Measurements from ENCODE around the gene FAR2. TPM values are rescaled to one million over a fixed set of nuclear protein-coding genes. Genes with fewer than 3 reads are reported as not detected.

Gene FAR2
- total and polyA plus RNA-seq, 4 donors: 0.81 to 7.6 (median 3.1) TPM

DNA sequence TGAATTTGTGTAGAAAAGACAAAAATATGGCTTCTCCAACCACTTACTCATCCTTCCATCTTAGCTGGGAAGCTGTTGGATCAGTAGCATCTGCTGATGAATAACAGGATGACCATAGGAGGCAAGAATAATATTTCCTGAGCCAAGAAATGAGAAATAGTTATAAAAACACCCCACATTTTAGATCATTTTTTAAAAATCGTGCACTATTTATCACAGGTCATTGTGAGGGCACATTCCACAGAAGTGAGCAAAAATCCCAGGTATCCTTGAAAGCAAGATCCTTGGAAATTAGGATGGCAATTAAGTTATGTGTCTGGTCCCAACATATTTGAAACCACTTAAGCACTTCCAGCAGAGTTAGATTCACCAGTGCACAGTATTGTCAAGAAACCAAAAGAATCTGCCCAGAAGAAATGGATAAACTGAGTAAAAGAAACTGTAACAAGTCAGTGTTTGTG is 8.4 kb downstream of the FAR2 start:
- no peaks in the 10 kb centered on the region for H3K36me3 ChIP-seq (ENCODE audit: control insufficient read depth in 4 of 4, insufficient read depth in 3 of 4, low read depth in 1 of 4, low read length in 3 of 4)
- no peak overlapping the region for H3K27ac ChIP-seq (ENCODE audit: low read depth in 1 of 2, low read length in 2 of 2)
- H3K9ac ChIP-seq (ENCODE audit: low read depth in 1 of 2, low read length in 2 of 2): no peak overlapping the region
- no peaks in the 10 kb centered on the region for H3K9me3 ChIP-seq (ENCODE audit: control insufficient read depth in 4 of 4, low read length in 3 of 4)
- TF ChIP-seq HNF4A (conservative IDR thresholded peaks at IDR 0.05) (no peak), SP1 (IDR thresholded peaks at IDR 0.05) (no peak), EGR1 (IDR thresholded peaks at IDR 0.05; ENCODE audit: low read depth in 2 of 2) (no peak), FOXA2 (IDR thresholded peaks at IDR 0.05) (no peak), TAF1 (conservative IDR thresholded peaks at IDR 0.05) (no peak), RAD21 (IDR thresholded peaks at IDR 0.05) (no peak), NR2F2 (IDR thresholded peaks at IDR 0.05) (no peak)
- 68% methylated on average over 1 of the region's 1 CpG for WGBS
- H3K27me3 ChIP-seq (ENCODE audit: control insufficient read depth in 4 of 4, insufficient read depth in 4 of 4, low read length in 3 of 4): no peaks in the 10 kb centered on the region
- H3K4me1 ChIP-seq (ENCODE audit: control insufficient read depth in 4 of 4, insufficient read depth in 4 of 4, low read length in 3 of 4): no peaks in the 10 kb centered on the region
- no peak for DNase-seq (ENCODE audit: low spot score)
- no peak overlapping the region for H3K4me3 ChIP-seq (ENCODE audit: low read depth in 1 of 3, low read length in 3 of 3)

DNA sequence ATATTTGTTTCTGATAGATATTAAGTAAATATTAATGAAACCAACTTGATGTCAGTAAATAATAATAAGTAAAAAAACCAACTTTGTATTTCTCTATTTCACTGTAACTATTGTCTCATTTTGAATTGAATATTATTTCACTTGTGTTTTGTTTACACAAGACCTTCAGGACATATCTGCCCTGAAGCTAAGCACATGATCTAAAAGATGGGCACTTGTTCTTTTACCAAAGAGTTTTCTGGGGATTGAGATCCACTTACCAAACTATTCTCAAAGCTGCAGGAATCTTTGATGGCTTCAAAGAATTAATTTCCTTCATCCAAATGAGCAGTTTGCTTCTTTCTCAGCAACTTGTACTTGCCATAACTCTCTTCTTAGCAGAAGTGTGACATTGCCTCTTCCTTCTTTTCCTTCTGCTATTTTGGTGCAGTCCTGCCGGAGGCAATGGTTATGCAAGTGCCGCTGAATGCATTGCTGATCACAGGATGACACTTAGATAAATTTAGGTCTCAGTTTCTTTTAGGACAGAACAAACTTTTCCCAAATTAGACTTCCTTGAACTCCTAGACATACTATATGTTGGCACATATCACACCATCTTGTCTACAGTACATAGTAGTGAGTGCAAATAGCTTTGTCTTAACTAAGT is 9.2 kb downstream of the FAR2 start:
- no peak overlapping the region for H3K4me3 ChIP-seq (ENCODE audit: low read depth in 1 of 3, low read length in 3 of 3)
- DNase-seq (ENCODE audit: low spot score): no peak
- no peak overlapping the region for H3K9ac ChIP-seq (ENCODE audit: low read depth in 1 of 2, low read length in 2 of 2)

More for the DNA sequence above, 9.2 kb downstream of the FAR2 start:
- Histone ChIP-seq H3K4me1 (ENCODE audit: control insufficient read depth in 4 of 4, insufficient read depth in 4 of 4, low read length in 3 of 4) (no peaks in the 10 kb centered on the region), H3K27me3 (ENCODE audit: control insufficient read depth in 4 of 4, insufficient read depth in 4 of 4, low read length in 3 of 4) (no peaks in the 10 kb centered on the region), H3K36me3 (ENCODE audit: control insufficient read depth in 4 of 4, insufficient read depth in 3 of 4, low read depth in 1 of 4, low read length in 3 of 4) (no peaks in the 10 kb centered on the region), H3K27ac (ENCODE audit: low read depth in 1 of 2, low read length in 2 of 2) (no peak overlapping the region), H3K9me3 (ENCODE audit: control insufficient read depth in 4 of 4, low read length in 3 of 4) (no peaks in the 10 kb centered on the region)
- TF ChIP-seq FOXA2 (IDR thresholded peaks at IDR 0.05) (no peak), NR2F2 (IDR thresholded peaks at IDR 0.05) (no peak), RAD21 (IDR thresholded peaks at IDR 0.05) (no peak), RXRA (IDR thresholded peaks at IDR 0.05) (no peak), SP1 (IDR thresholded peaks at IDR 0.05) (no peak), HNF4G (IDR thresholded peaks at IDR 0.05) (no peak), HNF4A (conservative IDR thresholded peaks at IDR 0.05) (no peak), EGR1 (IDR thresholded peaks at IDR 0.05; ENCODE audit: low read depth in 2 of 2) (no peak), GABPA (IDR thresholded peaks at IDR 0.05 in 1 of 2, conservative IDR thresholded peaks at IDR 0.05 in 1 of 2) (no peak), YY1 (IDR thresholded peaks at IDR 0.05) (no peak), FOXA1 (IDR thresholded peaks at IDR 0.05) (no peak), TAF1 (conservative IDR thresholded peaks at IDR 0.05) (no peak), JUND (IDR thresholded peaks at IDR 0.05) (no peak)
- TF ChIP-seq, protein P1, sequence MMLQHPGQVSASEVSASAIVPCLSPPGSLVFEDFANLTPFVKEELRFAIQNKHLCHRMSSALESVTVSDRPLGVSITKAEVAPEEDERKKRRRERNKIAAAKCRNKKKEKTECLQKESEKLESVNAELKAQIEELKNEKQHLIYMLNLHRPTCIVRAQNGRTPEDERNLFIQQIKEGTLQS (IDR thresholded peaks at IDR 0.05): no peak
- TF ChIP-seq, protein P2, sequence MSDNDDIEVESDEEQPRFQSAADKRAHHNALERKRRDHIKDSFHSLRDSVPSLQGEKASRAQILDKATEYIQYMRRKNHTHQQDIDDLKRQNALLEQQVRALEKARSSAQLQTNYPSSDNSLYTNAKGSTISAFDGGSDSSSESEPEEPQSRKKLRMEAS (IDR thresholded peaks at IDR 0.05): no peak
- TF ChIP-seq, protein P3, sequence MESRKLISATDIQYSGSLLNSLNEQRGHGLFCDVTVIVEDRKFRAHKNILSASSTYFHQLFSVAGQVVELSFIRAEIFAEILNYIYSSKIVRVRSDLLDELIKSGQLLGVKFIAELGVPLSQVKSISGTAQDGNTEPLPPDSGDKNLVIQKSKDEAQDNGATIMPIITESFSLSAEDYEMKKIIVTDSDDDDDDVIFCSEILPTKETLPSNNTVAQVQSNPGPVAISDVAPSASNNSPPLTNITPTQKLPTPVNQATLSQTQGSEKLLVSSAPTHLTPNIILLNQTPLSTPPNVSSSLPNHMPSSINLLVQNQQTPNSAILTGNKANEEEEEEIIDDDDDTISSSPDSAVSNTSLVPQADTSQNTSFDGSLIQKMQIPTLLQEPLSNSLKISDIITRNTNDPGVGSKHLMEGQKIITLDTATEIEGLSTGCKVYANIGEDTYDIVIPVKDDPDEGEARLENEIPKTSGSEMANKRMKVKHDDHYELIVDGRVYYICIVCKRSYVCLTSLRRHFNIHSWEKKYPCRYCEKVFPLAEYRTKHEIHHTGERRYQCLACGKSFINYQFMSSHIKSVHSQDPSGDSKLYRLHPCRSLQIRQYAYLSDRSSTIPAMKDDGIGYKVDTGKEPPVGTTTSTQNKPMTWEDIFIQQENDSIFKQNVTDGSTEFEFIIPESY (IDR thresholded peaks at IDR 0.05): no peak
- TF ChIP-seq, protein P4, sequence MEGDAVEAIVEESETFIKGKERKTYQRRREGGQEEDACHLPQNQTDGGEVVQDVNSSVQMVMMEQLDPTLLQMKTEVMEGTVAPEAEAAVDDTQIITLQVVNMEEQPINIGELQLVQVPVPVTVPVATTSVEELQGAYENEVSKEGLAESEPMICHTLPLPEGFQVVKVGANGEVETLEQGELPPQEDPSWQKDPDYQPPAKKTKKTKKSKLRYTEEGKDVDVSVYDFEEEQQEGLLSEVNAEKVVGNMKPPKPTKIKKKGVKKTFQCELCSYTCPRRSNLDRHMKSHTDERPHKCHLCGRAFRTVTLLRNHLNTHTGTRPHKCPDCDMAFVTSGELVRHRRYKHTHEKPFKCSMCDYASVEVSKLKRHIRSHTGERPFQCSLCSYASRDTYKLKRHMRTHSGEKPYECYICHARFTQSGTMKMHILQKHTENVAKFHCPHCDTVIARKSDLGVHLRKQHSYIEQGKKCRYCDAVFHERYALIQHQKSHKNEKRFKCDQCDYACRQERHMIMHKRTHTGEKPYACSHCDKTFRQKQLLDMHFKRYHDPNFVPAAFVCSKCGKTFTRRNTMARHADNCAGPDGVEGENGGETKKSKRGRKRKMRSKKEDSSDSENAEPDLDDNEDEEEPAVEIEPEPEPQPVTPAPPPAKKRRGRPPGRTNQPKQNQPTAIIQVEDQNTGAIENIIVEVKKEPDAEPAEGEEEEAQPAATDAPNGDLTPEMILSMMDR (IDR thresholded peaks at IDR 0.05; ENCODE audit: low read depth, low read length, missing input control): no peak
- TF ChIP-seq, protein P5, sequence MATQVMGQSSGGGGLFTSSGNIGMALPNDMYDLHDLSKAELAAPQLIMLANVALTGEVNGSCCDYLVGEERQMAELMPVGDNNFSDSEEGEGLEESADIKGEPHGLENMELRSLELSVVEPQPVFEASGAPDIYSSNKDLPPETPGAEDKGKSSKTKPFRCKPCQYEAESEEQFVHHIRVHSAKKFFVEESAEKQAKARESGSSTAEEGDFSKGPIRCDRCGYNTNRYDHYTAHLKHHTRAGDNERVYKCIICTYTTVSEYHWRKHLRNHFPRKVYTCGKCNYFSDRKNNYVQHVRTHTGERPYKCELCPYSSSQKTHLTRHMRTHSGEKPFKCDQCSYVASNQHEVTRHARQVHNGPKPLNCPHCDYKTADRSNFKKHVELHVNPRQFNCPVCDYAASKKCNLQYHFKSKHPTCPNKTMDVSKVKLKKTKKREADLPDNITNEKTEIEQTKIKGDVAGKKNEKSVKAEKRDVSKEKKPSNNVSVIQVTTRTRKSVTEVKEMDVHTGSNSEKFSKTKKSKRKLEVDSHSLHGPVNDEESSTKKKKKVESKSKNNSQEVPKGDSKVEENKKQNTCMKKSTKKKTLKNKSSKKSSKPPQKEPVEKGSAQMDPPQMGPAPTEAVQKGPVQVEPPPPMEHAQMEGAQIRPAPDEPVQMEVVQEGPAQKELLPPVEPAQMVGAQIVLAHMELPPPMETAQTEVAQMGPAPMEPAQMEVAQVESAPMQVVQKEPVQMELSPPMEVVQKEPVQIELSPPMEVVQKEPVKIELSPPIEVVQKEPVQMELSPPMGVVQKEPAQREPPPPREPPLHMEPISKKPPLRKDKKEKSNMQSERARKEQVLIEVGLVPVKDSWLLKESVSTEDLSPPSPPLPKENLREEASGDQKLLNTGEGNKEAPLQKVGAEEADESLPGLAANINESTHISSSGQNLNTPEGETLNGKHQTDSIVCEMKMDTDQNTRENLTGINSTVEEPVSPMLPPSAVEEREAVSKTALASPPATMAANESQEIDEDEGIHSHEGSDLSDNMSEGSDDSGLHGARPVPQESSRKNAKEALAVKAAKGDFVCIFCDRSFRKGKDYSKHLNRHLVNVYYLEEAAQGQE (IDR thresholded peaks at IDR 0.05): no peak
- 69% methylated on average over 2 of the region's 2 CpGs for WGBS
